Uterus (tissue), 2 donors: ENCODE data around the gene SHROOM2.

Experiments
- POLR2A ChIP-seq, 2 donors: fragments of 450-650 bp; IDR thresholded peaks; one replicate each; pipeline ENCODE4 v1.6.1; 2016; ENCODE audit warnings: antibody characterized with exemption in 2 of 2, mild to moderate bottlenecking in 1 of 2, moderate library complexity in 1 of 2
- TF ChIP-seq, protein P1 (sequence below), 4 experiments: fragments of 200-600 bp in 2 of 4; fragments of 450-650 bp in 2 of 4; sonication (generic) in 2 of 4; IDR thresholded peaks; one replicate each; pipeline ENCODE4 v1.5.1; 2016 to 2019; ENCODE audit warnings: antibody characterized with exemption in 4 of 4, mild to moderate bottlenecking in 2 of 4, moderate library complexity in 1 of 4

DNA sequence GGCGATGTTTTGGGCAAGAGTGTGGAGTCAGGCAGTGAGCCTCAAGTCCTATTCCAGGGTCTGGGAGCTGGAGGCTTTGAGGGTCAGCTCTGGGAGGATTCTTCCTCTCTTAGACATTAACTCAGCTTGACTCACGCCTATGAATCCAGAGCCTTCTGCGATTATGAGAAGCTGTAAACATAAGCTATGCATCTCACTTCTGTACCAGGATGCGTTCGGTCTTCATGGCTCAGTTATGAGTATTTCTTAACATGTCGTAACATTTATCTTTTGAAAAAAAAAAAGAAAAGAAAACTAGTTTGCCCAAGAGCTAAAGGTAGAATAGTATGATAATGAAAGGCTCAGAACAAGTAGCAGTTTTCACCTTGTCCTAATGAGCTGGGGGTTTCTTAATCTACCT lies 4.6 kb downstream of the SHROOM2 start:
- TF ChIP-seq, protein P1, sequence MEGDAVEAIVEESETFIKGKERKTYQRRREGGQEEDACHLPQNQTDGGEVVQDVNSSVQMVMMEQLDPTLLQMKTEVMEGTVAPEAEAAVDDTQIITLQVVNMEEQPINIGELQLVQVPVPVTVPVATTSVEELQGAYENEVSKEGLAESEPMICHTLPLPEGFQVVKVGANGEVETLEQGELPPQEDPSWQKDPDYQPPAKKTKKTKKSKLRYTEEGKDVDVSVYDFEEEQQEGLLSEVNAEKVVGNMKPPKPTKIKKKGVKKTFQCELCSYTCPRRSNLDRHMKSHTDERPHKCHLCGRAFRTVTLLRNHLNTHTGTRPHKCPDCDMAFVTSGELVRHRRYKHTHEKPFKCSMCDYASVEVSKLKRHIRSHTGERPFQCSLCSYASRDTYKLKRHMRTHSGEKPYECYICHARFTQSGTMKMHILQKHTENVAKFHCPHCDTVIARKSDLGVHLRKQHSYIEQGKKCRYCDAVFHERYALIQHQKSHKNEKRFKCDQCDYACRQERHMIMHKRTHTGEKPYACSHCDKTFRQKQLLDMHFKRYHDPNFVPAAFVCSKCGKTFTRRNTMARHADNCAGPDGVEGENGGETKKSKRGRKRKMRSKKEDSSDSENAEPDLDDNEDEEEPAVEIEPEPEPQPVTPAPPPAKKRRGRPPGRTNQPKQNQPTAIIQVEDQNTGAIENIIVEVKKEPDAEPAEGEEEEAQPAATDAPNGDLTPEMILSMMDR (IDR thresholded peaks at IDR 0.05) = no peak
- TF ChIP-seq POLR2A (IDR thresholded peaks at IDR 0.05) = no peak
